IPS DF 6.9 (cell line): ENCODE data around the gene SGO2.
A peak's percentile ranks its signal among the peaks of the same experiment; 100 is the strongest.

Experiments used
- DNase-seq: peaks from one replicate; pipeline ENCODE4 v3.0.0-alpha.2; 2013; ENCODE audit warnings: low read depth, low spot score
- H3K27ac ChIP-seq: one replicate; pipeline ENCODE4 v1.5.1; 2013; ENCODE audit warnings: low read length, control low read depth
- H3K27me3 ChIP-seq: 2 replicates; pipeline ENCODE4 v1.6.1; 2013; ENCODE audit warnings: mild to moderate bottlenecking, low read length; ENCODE audit not compliant: control insufficient read depth, insufficient read depth
- H3K36me3 ChIP-seq: 2 replicates; pipeline ENCODE4 v1.6.1; 2013; ENCODE audit warnings: low read length; ENCODE audit not compliant: control insufficient read depth, insufficient read depth
- H3K4me1 ChIP-seq: 2 replicates; pipeline ENCODE4 v1.6.1; 2013; ENCODE audit warnings: low read length; ENCODE audit not compliant: control insufficient read depth, insufficient read depth
- H3K4me3 ChIP-seq: 2 replicates; pipeline ENCODE4 v1.5.1; 2013; ENCODE audit warnings: mild to moderate bottlenecking, low read length
- H3K9me3 ChIP-seq: 2 replicates; pipeline ENCODE4 v1.6.1; 2013; ENCODE audit warnings: low read length, inconsistent platforms; ENCODE audit not compliant: control insufficient read depth, insufficient read depth
- WGBS: extraction: QIAGEN DNeasy Blood & Tissue Kit; methylation state at CpG from one replicate; pipeline ENCODE4 v1.1.7; 2013; ENCODE audit warnings: mixed read lengths, missing lambda C conversion rate; ENCODE audit not compliant: insufficient read length, insufficient coverage; 5-methylcytosine and 5-hydroxymethylcytosine counted together

SGO2 gene

DNA sequence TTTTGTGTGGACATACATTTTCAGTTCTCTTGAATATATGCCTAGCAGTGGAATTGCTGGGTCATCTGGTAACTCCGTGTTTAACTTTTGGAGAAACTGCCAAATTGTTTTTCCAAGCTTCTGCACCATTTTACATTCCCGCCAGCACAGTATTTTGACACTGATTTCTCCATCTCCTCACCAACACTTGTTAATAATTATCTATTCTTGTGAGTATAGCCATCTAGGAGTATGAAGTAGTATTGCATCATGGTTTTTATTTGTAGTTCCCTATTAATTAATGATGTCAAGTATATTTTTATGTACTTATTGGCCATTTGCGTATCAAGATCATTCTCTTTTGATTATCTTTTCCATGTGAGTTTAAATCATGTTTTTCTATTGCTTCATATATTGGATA lies 41.9 kb downstream of the SGO2 start:
- Histone ChIP-seq H3K9me3 (no peaks in the 10 kb centered on the region), H3K4me3 (no peak overlapping the region), H3K36me3 (peaks cover 2% of the 10 kb centered on the region; the same call in 1 of the 2 replicates), H3K27ac (no peak overlapping the region), H3K27me3 (no peaks in the 10 kb centered on the region), H3K4me1 (no peaks in the 10 kb centered on the region)
- no CpG with 5 or more reads among the region's 3 CpGs for WGBS
- no peak for DNase-seq

DNA sequence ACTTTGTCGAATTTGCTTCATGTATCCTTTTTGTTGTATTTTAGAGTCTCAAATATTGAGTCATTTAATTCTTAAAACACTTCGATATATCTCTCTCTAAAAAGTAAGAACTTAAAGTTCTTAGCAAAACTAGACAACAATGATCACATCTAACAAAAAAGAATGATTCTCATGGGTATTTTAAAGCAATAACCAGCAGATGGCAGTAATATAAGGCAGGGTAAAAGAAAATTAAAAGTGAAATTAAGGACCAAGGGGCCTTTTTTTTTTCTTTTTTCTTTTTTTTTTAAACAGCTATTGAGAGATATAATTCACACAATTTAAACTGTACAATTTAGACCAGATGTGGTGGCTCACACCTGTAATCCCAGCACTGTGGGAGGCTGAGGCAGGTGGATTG lies 50.0 kb downstream of the SGO2 start:
- Histone ChIP-seq H3K4me1 (no peaks in the 10 kb centered on the region), H3K27ac (no peak overlapping the region), H3K4me3 (no peak overlapping the region), H3K27me3 (no peaks in the 10 kb centered on the region), H3K36me3 (peaks cover 2% of the 10 kb centered on the region; the same call in 1 of the 2 replicates), H3K9me3 (no peaks in the 10 kb centered on the region)
- WGBS = no CpG with 5 or more reads among the region's 2 CpGs
- no peak for DNase-seq

DNA sequence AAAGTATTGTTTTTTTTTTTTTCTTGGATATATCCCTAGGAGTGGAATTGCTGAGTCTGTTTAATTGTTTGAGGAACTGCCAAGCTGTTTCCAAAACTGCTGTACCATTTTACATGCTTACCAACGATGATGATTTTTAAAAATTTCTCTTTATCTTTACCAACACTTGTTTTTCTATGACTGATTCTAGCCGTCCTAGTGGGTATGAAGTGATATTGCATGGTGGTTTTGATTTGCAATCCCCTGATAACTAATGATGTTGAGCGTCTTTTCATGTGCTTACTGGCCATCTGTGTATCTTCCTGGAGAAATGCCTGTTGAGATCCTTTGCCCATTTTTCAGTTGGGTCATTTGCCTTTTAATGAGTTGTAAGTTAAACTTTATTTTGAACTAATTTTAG lies 51.0 kb downstream of the SGO2 start:
- no peak overlapping the region for H3K4me3 ChIP-seq
- no peak overlapping the region for H3K27ac ChIP-seq
- no CpG with 5 or more reads among the region's 3 CpGs for WGBS
- H3K27me3 ChIP-seq = no peaks in the 10 kb centered on the region
- H3K36me3 ChIP-seq = no peaks in the 10 kb centered on the region
- no peak for DNase-seq
- H3K9me3 ChIP-seq = no peaks in the 10 kb centered on the region
- no peaks in the 10 kb centered on the region for H3K4me1 ChIP-seq

DNA sequence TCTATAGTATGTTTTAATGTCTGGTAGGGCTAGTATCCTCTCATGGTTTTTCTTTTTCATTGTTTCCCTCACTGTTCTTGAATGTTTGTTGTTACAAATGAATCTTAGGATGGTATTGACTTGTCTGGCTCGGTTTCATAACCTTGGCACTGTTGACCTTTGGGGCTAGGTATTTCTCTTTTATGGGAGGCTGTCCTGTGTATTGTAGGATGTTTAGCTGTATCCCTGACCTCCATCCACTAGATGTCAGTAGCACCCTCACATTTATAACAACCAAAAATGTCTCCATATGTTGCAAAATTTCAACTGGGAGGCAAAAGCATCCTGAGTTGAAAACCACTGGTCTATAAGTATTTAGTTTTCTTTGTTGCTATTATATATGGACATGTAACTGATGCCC lies 52.8 kb downstream of the SGO2 start:
- H3K27ac ChIP-seq = no peak overlapping the region
- H3K4me3 ChIP-seq = no peak overlapping the region
- no peaks in the 10 kb centered on the region for H3K9me3 ChIP-seq
- no peak for DNase-seq
- H3K36me3 ChIP-seq = no peaks in the 10 kb centered on the region
- no peaks in the 10 kb centered on the region for H3K4me1 ChIP-seq
- no CpG with 5 or more reads among the region's 1 CpG for WGBS
- H3K27me3 ChIP-seq = no peaks in the 10 kb centered on the region

DNA sequence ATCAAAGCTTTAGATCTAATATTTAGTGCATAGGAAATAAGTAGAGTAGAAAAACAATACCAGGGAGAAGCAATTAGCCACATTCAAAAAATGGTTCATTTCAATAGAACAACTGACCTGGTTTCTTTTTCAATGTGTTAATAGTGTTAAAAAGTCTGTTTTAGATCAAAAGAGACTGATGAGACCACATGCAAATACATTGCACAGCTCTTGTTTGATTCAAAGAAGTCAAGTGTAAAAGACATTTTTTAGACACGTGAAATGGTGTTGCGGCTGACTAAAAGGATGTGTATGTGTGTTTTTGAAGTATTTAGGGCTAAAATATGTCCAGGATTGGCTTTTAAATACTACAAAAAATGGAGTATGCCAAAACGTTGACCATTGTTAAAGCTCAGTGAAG lies 58.6 kb downstream of the SGO2 start:
- 100% methylated on average over 2 of the region's 3 CpGs for WGBS
- H3K27me3 ChIP-seq = no peaks in the 10 kb centered on the region; the same call in 1 of the 2 replicates
- H3K4me1 ChIP-seq = no peaks in the 10 kb centered on the region
- H3K9me3 ChIP-seq = no peaks in the 10 kb centered on the region
- H3K27ac ChIP-seq = no peak overlapping the region
- H3K36me3 ChIP-seq = no peaks in the 10 kb centered on the region
- no peak for DNase-seq
- H3K4me3 ChIP-seq = no peak overlapping the region

DNA sequence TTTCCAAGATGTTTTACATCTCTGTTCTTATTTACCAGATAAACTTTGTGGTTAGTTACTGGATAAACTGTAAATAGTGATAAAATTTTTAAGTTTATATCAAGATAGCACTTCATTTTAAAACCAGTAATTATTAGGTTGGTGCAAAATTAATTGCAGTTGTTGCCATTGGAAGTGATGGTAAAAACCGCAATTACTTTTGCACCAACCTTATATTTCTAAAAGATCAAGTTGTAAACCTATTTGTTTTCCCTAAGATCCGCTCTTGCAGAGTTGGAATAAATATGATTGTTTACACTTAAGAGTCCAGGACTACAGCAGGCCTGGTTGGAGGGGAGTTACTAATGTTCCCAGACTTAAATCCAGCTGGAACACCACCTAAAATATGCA lies 59.3 kb downstream of the SGO2 start:
- H3K36me3 ChIP-seq = no peaks in the 10 kb centered on the region
- no peak overlapping the region for H3K27ac ChIP-seq
- no peaks in the 10 kb centered on the region for H3K4me1 ChIP-seq
- WGBS = no CpG with 5 or more reads among the region's 2 CpGs
- peak overlapping the region; percentile 56; the same call in 1 of the 2 replicates for H3K4me3 ChIP-seq
- no peaks in the 10 kb centered on the region; the same call in 1 of the 2 replicates for H3K27me3 ChIP-seq
- H3K9me3 ChIP-seq = no peaks in the 10 kb centered on the region
- DNase-seq = no peak

GRCh38 chr2:200585730-200586643 lies 60.0 kb downstream of the SGO2 start, which contains the start of gene AOX1:
Gene AOX1, plus strand, starts transcription at chr2:200586014. Its CDS starts 95 bp downstream, at chr2:200586109.
- peak within 1 kb of the TSS; percentile 56; the same call in 1 of the 2 replicates for H3K4me3 ChIP-seq
- WGBS = no CpG with 5 or more reads among the region's 62 CpGs
- H3K36me3 ChIP-seq = no peaks in the 10 kb centered on the region
- H3K27me3 ChIP-seq = no peaks in the 10 kb centered on the region; the same call in 1 of the 2 replicates
- DNase-seq = peak; percentile 45
- no peaks in the 10 kb centered on the region for H3K4me1 ChIP-seq
- no peaks in the 10 kb centered on the region for H3K9me3 ChIP-seq
- H3K27ac ChIP-seq = no peak within 1 kb of the TSS

- H3K9me3 ChIP-seq = no peaks in the 10 kb centered on the region
- peak overlapping the region; percentile 56; the same call in 1 of the 2 replicates for H3K4me3 ChIP-seq
- H3K4me1 ChIP-seq = no peaks in the 10 kb centered on the region
- H3K36me3 ChIP-seq = no peaks in the 10 kb centered on the region
- H3K27me3 ChIP-seq = no peaks in the 10 kb centered on the region; the same call in 1 of the 2 replicates
- WGBS = no CpG with 5 or more reads among the region's 9 CpGs
- no peak overlapping the region for H3K27ac ChIP-seq
- no peak for DNase-seq
These were observed 60.6 kb downstream of the SGO2 start for GRCh38 chr2:200586644-200586975.

DNA sequence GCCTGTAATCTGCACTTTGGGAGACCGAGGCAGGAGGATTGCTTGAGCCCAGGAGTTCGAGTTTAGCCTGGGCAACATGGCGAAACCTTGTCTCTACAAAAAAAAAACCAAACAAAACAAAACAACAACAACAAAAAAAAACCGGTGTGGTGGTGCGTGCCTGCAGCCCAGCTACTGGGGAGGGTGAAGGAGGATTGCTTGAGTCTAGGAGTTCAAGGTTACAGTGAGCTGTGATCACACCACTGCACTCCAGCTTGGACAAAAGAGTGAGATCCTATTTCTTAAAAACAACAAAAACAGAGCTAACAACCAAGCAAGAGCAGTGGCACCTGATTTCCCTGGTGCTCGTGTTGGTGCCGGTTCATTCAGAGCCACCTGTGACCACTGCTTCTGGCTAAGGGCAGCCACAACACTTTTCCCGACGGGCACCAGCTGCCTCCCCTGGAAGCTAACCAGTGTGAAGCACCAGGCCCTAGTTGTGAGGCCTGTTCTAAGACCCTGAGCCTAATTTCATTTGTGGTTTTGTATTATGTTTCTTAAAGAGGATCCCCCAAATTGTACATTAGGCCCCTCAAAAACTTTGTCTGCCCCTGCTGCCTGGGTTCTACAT lies 61.1 kb downstream of the SGO2 start:
- H3K4me3 ChIP-seq = no peak overlapping the region
- no peaks in the 10 kb centered on the region for H3K36me3 ChIP-seq
- no CpG with 5 or more reads among the region's 9 CpGs for WGBS
- no peak overlapping the region for H3K27ac ChIP-seq
- H3K4me1 ChIP-seq = no peaks in the 10 kb centered on the region
- DNase-seq = no peak
- H3K27me3 ChIP-seq = no peaks in the 10 kb centered on the region; the same call in 1 of the 2 replicates
- H3K9me3 ChIP-seq = no peaks in the 10 kb centered on the region

GRCh38 chr2:200588076-200588678 lies 62.2 kb downstream of the SGO2 start:
- Histone ChIP-seq H3K4me1 (no peaks in the 10 kb centered on the region), H3K9me3 (no peaks in the 10 kb centered on the region), H3K36me3 (no peaks in the 10 kb centered on the region), H3K27ac (no peak overlapping the region), H3K4me3 (no peak overlapping the region), H3K27me3 (no peaks in the 10 kb centered on the region; the same call in 1 of the 2 replicates)
- no CpG with 5 or more reads among the region's 4 CpGs for WGBS
- no peak for DNase-seq
